ENCODE measurements around the gene ISOC2. TPM values are rescaled to one million over a fixed set of nuclear protein-coding genes. Genes with fewer than 3 reads are reported as not detected.

Gene ISOC2
- total RNA-seq, 1 donor from 2014 or later, result 24.9 TPM

- Mint-ChIP-seq H3K36me3 (ENCODE audit: unreplicated experiment) (peaks cover 9% of the 10 kb centered on the region), H3K9me3 (ENCODE audit: unreplicated experiment) (peaks cover 8% of the 10 kb centered on the region), H3K4me3 (ENCODE audit: unreplicated experiment) (peak overlapping the region; percentile 52), H3K27me3 (ENCODE audit: unreplicated experiment) (peaks cover 33% of the 10 kb centered on the region), H3K4me1 (ENCODE audit: low read depth, unreplicated experiment) (peaks cover 6% of the 10 kb centered on the region), H3K27ac (ENCODE audit: unreplicated experiment) (no peak overlapping the region)
- no peak for TF ChIP-seq CTCF (IDR thresholded peaks at IDR 0.05; ENCODE audit: partially characterized antibody, unreplicated experiment)
- no peak for DNase-seq
Measured at GRCh38 chr19:55446060-55446459, 15.4 kb downstream of the ISOC2 start.

DNA sequence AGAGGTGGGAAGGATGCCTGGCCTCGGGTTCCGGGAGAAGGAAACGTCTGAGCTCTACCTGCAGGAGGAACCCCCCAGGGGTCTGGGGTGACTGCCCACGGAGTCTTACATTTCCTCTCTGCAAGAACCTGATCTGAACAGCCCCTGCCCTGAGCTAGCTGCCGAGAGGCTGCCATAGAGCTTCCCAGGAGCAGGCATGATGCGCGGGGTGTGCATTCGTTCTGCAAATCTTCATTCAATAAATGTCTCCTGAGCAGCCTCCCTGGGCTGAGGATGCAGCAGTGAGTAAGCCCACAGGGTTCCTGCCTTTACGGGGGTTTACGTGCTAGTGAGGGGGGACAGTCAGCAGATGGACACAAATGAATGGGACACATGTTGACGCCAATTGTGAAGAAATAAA is 16.8 kb downstream of the ISOC2 start:
- H3K27me3 Mint-ChIP-seq (ENCODE audit: unreplicated experiment), result peaks cover 34% of the 10 kb centered on the region
- peaks cover 8% of the 10 kb centered on the region for H3K9me3 Mint-ChIP-seq (ENCODE audit: unreplicated experiment)
- no peak overlapping the region for H3K4me3 Mint-ChIP-seq (ENCODE audit: unreplicated experiment)
- no peak for DNase-seq
- TF ChIP-seq CTCF (IDR thresholded peaks at IDR 0.05; ENCODE audit: partially characterized antibody, unreplicated experiment), result no peak
- H3K4me1 Mint-ChIP-seq (ENCODE audit: low read depth, unreplicated experiment), result peaks cover 10% of the 10 kb centered on the region
- no peak overlapping the region for H3K27ac Mint-ChIP-seq (ENCODE audit: unreplicated experiment)
- H3K36me3 Mint-ChIP-seq (ENCODE audit: unreplicated experiment), result peaks cover 13% of the 10 kb centered on the region

DNA sequence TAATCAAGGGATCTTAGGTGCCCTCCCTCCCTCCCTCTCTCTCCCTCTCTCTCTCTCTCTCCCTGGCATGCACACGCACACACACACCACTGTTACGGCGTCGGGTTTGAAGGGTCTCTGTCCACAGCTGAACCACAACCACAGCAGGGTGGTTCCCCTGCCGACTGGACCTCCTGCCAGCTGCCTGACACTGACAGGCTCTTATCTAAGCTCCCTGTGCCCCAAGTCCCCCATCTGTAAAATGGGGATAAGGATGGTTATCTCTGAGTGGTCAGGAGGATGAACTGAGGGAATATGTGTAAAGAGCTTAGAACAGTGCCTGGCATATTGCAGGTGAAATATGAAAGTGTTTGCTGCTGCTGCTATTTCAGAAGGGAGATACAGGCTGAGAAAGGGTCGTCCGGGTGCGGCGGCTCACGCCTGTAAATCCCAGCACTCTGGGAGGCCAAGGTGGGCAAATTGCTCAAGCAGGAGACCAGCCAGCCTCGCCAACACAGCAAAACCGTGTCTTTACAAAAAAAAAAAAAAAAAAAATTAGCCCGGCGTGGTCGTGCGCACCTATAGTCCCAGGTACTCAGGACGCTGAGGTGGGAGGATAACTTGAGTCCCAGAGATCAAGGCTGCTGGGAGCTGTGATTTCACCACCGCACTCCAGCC is 17.5 kb downstream of the ISOC2 start:
- Mint-ChIP-seq H3K27ac (ENCODE audit: unreplicated experiment) (no peak overlapping the region), H3K4me3 (ENCODE audit: unreplicated experiment) (peak overlapping the region; percentile 65), H3K4me1 (ENCODE audit: low read depth, unreplicated experiment) (peaks cover 10% of the 10 kb centered on the region), H3K9me3 (ENCODE audit: unreplicated experiment) (peaks cover 14% of the 10 kb centered on the region), H3K36me3 (ENCODE audit: unreplicated experiment) (peaks cover 19% of the 10 kb centered on the region), H3K27me3 (ENCODE audit: unreplicated experiment) (peaks cover 40% of the 10 kb centered on the region)
- no peak for TF ChIP-seq CTCF (IDR thresholded peaks at IDR 0.05; ENCODE audit: partially characterized antibody, unreplicated experiment)
- DNase-seq, result no peak

- TF ChIP-seq CTCF (IDR thresholded peaks at IDR 0.05; ENCODE audit: partially characterized antibody, unreplicated experiment), result no peak
- Mint-ChIP-seq H3K27me3 (ENCODE audit: unreplicated experiment) (peaks cover 42% of the 10 kb centered on the region), H3K27ac (ENCODE audit: unreplicated experiment) (no peak within 1 kb of the TSS), H3K9me3 (ENCODE audit: unreplicated experiment) (peaks cover 16% of the 10 kb centered on the region), H3K36me3 (ENCODE audit: unreplicated experiment) (peaks cover 20% of the 10 kb centered on the region), H3K4me1 (ENCODE audit: low read depth, unreplicated experiment) (peaks cover 10% of the 10 kb centered on the region), H3K4me3 (ENCODE audit: unreplicated experiment) (peak within 1 kb of the TSS; percentile 71)
- DNase-seq, result no peak
Measured at GRCh38 chr19:55443045-55443823, 18.2 kb downstream of the ISOC2 start, which contains the start of gene SHISA7. Gene SHISA7 (minus strand): TSS chr19:55443300. CDS start chr19:55442863, 437 bp downstream.
